Amygdala (tissue), 56 donors: ENCODE data around the gene TRIM46.
A peak's percentile ranks its signal among the peaks of the same experiment; 100 is the strongest.
"Not testable (repeated sequence)": the region's sequence is repeated elsewhere in the genome, so short reads cannot be mapped to it uniquely, and the experiment has no call there.

Experiments used
- DNase-seq, 56 donors: peaks; one replicate each; lab custom pipeline; 2025; lab: John Stamatoyannopoulos, UW

TRIM46 gene

DNA sequence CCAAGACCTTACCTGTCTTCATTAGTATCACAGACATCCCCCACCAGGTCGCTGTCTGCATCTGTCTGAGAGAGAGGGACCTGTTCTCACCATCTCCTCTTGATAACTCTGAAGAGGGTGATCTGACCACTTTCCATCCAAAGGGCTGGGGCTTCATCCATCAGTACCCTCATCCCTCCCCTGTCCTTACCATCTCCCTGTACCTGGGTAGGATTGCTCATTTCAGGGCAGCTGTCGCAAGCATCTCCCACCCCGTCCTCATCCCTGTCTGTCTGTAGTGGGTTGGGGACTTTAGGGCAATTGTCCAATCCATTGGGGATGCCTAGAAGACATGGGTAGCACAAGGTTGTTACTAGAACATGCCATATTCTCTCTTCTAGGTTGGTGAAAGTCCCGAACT is 26.1 kb downstream of the TRIM46 start:
- no peak for DNase-seq

DNA sequence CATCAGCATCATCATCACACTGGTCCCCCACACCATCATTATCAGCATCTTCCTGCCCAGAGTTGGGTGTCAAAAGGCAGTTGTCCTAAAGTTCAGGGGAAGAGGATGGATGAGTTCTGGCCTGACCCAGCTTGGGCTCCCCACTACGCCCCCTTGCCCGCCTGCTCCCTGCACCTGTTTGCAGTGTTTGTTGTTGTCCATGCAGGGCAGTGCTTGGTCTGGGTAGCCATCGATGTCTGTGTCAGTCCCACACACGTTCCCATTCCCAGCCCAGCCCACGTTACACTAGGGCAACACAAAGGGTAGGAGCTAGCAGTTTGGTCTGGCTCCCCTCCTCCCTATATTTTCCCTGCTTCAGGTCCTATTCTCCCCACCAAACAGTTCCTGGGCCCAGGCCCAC is 27.3 kb downstream of the TRIM46 start:
- DNase-seq, result no peak

DNA sequence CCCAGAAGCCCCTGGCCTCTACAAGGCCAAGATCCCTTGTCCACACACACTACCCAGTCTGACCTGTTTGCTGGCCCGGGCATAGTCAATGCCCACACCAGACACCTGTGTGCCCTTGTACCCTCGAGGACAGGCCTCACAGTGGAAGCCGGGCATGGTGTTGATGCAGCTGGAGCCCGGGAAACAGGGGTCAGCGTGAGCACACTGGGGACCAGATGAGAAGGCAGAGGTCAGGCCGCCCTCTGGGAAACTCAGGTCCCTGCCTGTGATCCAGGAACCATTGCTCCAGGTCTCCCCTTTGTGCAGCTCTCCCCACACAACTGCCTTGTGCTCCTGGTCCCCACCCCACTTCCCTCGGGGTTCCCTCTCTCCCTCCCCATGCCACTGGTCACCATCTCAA is 28.5 kb downstream of the TRIM46 start:
- DNase-seq, result no peak

DNA sequence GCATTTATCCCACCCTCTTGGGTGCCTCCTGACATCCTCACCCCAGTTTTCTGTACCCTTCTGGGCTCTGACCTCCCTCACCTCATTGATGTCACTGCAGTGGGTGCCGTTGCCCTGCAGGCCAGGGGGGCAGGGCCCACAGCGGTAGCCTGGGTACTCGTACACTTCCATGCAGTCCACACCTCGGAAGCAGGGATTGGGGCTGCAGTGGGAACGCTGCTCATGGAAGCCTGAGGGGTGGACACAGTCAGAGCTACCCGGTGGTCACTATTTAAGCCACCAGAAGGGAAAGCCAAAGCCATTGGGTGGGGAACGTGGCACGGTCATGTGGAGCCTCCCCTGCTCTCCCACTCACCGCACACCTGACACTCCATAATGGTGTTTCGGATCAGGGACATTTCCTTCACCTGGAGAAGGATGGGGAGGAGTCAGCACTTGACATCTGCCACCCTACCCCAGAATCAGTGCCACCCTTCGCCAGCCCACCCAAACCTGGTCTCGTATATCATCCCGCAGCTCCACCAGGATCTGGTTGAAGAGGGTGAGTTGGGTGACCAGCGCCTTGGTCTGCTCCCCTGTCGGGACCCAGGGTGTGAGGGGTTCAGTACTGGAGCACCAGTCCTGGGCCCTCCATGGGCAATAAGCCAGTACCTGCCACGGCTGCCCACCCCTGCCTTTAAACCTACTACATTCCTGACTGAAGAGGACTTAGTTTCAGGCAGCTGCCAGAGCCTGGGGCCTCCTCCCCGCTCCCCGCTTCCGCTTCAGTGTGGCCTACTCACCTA is 29.3 kb downstream of the TRIM46 start:
- DNase-seq, result no peak

DNA sequence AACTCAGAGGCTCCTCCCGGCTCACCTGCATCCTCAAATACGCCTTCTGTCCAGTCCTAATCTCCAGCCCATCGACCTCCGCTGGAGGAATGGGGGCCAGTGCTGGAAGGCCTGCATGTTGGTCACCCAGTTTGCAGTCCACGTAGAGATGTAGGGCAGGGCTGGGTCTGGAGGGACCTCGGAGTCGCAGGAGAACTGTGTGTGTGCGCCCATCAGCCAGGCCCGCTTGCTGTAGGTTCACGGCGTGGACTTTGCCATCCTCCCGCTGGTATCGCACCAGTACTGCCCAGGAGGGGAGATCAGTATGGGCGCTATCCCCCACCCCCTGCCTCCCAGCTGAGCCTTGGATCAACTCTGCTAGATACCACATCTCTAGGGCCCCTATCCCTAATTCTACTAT is 31.4 kb downstream of the TRIM46 start:
- DNase-seq, result peak in 1 of 56 donors; percentile 28

DNA sequence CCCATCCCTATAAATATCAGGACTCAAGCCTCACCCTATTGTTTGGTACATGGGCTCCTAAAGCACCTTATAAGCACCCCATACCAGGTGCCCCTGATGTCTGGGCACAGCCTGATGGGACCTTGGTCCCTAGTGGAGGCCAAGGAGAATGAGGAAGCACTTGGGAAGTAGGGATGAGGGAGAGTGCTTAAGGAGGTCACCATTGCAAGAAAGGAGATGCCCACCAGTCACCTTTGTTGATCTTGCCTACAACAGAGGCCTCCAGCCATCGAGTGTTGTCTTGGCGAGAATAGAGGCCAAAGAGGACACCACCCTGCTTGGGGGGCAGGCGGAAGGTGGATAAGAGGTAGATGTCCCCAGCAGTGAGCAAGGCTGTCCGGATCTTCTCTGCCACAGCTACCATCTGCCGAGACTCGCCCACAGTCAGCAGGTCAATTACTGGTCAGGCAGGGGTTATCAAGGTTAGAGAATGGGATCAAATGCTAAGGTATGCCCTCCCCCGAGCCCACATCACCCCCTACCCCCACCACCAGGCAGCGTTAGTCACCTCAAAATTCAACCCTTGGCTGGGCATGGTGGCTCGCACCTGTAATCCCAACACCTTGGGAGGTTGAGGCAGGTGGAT is 32.4 kb downstream of the TRIM46 start:
- DNase-seq, result no peak

DNA sequence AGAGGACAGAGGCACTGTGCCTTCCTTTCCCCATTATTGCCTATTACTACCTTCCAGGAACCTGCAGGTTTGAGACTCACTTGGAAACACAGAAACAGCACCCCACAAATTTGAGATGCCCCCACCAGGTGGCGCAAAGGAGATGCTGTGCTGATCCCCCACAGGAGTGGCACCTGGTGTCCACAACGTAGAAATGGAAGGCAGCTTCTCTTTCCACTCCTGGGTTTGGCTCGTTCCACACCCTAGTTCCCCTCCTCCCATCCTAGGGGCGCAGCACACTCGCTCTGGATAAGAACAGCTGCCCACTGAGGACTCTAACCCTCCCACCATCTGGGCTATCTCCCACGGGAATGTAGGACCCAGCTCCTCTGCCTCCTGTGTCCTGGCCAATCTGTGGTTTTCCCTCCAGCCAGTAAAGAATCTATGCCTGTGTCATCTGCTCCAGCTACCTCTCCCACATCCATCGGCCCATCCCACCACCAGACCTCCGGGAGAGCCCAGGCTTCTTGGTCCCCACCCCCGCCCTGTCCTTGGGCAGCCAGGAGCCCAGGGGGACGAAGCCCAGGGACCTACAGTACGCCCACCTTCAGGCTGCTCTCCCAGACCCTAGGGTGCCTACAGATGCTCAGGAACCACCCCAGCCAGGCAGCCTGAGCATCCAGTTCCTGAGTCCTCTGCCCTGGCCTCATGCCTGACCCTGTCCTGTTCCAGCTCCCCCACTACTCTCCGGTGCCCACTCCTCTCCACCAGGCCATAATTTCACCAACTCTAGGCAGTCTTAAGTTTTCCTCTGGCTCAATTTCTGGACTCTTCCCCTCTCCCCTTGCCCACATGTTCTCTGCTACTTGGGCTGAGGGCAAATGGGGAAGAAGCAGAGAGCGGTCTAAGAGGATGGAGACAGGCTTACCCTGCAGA is 33.5 kb downstream of the TRIM46 start:
- DNase-seq, result peak in 48 of 56 donors; percentile 14 to 84 (median 53)

DNA sequence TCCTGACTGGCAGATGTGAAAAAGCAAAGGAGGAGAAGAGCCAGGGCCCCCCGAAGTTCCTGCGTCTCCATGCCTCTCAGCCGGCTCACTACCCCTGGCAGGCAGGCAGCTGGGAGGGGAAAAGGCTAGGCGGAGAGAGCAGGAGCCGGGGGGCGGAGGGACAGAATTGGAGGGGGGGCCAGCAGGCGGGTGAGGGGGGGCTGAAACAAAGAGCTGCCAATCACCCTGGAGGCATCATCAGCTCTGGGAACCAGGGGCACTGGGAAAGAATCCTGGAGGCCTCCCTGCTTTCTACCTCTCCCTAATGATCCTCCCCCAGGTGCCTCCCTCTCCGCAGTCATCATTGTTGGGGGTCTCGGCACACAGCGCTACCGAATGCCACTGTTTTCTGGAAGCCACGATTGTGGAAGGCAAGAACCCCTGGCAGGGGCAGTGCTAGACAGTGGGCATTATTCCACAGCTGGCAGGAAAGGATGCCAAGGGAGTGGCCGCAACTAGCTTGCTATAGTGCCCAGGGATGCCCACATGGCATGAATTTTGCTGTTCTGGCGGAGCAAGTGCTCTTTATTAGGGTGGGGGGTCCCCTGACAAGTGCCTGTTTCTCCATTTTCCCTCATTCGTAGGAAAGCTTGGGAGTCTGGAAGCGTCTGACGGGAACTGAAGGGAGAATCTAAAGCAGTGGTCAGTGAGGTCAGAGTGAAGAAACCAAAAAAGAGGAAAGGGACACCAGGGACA is 34.3 kb downstream of the TRIM46 start, which contains the start of gene THBS3:
TSS of gene THBS3 (minus strand) at position 92 of the 735 bp plus-strand sequence. CDS start at position 71, 21 bp downstream.
- peak in 24 of 56 donors; percentile 31 to 77 (median 52) for DNase-seq

DNA sequence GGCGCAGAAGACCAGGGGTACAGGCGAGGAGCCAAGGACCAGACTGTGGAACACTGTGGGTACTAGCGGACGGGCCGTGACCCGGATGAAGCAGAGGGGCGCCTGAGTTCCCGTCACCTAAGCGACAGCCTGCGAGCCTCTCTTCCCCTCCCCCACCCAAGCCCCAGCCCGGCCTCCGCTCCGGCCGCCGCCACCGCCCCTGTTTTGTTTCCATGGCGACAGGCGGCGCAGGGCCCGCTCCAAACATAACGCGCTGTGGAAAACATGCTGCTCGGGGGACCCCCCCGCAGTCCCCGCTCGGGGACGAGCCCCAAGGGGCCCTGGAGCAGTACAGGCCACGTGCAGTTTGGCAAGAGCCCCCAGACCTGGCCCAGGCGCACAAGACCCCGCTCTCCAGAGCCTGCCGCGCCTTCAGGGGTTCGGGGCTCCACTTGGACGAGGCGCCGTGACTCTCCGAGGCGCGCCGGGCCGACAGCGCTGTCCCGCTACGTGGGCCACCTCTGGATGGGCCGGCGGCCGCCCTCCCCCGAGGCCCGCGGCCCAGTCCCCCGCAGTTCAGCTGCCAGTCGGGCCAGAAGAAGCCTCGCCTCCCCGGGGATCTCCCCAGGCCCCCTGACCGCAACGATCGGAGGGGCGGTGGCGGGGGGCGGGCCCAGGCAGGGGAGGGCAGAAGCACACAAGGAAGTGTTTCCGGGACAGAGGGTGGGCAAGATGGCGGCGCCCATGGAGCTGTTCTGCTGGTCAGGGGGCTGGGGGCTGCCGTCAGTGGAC is 35.1 kb downstream of the TRIM46 start, which contains the start of gene MTX1:
TSS of gene MTX1 (plus strand) at position 155 of the 771 bp plus-strand sequence. CDS start at position 265, 110 bp downstream.
- DNase-seq, result peak; percentile 40 to 87 (median 76)

DNA sequence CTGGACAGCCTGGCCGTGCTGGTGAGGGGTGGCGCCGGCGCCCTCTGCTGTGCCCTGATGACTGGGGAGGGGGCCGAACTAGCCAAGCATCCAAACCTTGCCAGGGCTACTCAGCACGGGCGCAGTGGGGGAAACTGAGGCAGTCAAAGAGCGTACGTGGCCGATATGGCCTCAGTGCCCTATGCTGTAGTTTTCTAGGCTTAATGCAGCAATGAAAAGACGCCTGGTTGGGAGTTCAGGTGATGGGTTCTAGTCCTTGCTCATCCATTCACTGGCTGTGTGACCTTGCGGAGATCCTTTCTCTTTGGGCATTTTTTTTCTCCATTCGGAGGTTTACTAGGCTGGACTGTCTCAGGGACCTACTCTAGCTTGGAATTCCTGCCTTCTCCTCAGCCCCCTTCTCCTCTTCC is 35.7 kb downstream of the TRIM46 start:
- DNase-seq, result no peak

DNA sequence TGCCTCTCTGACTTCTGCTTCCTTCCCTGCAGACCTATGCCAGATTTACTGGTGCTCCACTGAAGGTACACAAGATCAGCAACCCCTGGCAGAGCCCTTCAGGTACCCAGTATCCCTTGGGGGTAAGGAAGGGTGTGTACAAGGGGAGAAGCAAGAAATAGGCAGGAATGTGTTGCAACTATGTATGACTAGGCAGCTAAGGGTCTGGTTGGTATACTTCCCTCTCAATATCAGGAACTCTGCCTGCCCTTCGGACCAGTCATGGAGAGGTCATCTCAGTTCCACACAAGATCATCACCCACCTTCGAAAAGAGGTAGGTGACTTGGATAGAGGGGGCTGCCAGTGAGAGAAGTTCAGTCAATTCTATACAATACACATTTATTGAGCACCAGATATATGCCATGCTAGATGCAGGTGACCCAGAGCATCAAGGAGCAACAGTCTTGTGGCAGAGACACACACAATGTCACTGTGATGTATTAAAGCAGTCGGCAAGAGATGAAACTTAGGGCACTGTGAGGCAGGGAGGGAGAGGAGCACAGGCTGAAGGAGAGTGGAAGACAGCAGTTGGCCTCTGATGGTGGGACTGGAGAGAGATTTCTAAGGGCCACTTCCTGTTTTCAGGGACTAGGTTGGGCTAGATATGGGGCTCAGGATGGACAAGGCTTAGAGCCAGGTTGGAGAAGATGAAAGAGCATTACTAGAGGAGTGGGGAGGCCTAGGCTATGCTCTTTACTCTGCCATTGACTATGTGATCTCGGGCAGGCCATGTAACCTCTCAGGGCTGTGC is 36.9 kb downstream of the TRIM46 start:
- no peak for DNase-seq

DNA sequence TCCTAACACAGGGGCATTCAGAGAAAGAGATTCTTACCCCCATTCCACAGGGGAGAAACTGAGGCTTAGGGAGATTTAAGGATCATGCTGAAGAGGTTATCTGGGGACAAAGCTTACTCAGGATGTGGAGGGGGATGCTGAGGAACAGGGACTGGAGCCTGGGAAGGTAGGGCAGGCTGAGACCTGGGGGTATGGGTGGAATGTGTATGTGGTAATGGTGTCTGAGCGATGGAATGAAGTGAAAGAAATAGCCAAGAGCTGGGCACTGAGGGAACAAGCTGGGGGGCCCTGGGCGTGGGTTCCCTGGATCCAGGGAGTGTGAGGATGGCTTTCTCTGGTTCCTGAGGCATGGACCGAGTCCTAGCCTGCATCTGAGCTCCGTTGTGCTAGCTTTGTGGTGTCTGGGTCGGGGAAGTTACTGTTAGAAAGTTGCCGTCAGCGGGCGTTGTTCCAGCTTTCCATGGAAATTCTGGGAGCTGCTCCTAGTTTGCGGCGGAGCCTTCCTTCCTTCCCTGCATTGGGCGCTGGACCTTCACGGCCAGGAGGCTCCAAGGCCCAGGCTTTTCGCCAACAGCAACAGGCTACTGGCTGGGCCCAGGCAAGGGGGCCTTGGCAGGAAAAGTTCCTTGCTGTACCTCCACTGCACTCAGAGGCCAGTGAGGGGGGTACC is 37.9 kb downstream of the TRIM46 start:
- DNase-seq, result not testable (repeated sequence)

DNA sequence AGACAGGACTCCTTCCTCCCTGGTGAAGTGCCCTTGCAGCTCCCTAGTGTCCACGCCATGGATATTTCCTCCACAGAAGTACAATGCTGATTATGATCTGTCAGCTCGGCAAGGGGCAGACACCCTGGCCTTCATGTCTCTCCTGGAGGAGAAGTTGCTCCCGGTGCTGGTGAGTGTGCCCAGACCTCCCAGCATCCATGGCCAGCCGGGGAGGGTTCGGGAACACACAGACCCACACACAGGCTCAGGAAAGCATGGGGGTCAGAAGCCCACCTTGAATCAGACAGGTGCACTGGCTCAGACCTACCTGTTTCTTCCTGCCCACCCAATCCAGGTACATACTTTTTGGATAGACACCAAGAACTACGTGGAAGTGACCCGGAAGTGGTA is 38.4 kb downstream of the TRIM46 start:
- not testable (repeated sequence) for DNase-seq

DNA sequence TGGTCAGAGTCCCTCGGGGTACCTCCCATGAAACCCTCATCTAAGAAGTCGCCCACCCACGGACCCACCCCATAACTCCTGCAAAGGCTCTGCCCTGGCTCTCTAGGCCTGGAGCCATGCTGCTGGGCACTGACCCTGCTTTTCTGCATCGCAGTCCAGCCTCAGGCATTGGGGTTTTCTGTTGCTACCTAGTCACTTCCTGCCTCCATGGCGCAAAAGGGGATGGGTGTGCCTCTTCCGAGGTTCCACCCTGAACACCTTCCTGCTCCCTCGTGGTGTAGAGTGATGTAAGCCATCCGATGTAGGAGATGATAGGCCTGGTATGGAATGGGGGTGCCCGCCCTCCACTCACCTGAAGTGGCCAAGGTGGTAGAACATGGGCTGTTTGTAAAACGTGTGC is 41.1 kb downstream of the TRIM46 start:
- DNase-seq, result not testable (repeated sequence)

DNA sequence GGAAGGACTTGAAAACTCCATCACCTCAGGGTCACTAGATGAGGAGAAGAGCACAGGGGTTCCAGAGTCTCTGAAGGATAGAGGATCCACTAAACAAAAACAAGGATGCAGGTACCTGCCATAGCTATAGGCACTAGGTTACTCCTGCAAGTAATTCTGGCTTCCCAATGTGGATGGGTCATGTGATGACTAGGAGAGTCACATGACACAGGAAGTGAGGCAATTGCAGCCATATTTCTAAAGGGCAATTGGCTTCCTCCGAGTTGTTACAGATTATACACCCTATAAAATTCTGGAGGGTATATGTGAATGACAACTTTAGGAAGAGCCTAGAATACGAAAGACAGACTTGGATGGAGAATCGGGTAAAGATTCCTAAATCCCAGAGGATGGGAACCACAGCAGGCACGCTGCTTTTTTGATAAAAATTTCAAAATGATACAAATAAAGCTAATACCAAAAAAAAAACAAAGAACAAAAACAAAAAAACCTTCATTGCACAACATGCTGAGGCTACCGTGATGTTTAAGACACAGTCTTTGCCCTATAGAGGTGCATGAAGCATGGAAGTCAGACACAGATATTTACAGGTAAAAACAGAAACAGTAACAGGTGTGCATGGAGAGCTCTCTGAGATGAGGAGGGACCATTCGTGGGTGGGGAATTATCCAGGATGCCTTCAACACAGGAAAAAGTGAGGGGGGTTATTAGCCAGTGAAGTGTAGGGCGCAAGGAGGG is 45.4 kb downstream of the TRIM46 start:
- peak in 47 of 56 donors; percentile 9 to 86 (median 47) for DNase-seq

DNA sequence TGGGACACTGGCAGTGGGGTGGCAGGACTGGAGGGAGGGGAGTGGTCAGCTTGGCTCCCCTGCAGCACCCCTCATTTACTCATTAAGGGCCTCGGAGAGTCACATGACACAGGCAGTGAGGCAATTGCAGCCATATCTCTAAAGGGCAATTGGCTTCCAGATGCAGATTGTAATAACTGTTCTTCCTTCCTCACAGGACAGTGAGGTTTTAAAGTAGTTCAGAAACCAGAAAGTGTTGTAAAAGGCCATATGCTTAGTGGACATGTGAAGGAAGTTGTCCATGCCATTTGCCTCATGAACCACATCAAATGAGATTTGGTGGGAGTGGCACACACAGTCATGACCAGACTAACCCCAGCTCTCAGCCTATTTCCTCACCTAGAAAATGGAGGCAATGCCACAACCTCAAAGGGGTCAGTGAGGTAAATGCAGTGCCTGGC is 46.0 kb downstream of the TRIM46 start:
- peak in 39 of 56 donors; percentile 9 to 83 (median 36) for DNase-seq
